ENCODE results near the gene GYS2. TPM values are rescaled to one million over a fixed set of nuclear protein-coding genes. Genes with fewer than 3 reads are reported as not detected.

The GYS2 gene
- total RNA-seq, 4 donors from 2014 or later: not detected

DNA sequence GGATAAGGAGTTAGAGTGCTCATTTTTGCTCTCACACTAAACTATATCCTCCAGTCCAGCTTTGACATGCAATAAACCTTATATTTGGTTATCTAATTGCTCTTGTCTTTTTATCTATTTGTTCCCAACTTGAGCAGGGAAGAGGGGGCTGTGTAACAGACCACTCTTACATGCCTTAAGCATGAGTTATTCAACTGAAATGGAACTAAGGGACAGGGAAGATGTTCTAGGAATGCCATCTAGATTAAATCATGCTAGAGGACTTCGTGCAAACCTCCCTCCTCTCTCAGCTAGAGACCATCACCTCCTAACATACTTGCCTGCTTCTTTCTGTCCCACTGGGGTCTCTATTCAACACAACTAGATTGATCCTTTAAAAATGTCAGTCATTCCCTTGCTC lies 57.9 kb downstream of the GYS2 start:
- WGBS, 2 donors: 0 to 36% methylated on average over 1 of the region's 1 CpG
- intact Hi-C loops (cut with DNase I; ENCODE audit: low total_unique reads): no loop called here

GRCh38 chr12:21545557-21545956 lies 59.1 kb downstream of the GYS2 start:
- intact Hi-C loops (cut with DNase I; ENCODE audit: low total_unique reads): no loop called here
- no peak overlapping the region for H3K4me3 ChIP-seq (ENCODE audit: low read depth, poor library complexity, severe bottlenecking)
- TF ChIP-seq CTCF (IDR thresholded peaks at IDR 0.05) (no peak), POLR2A (IDR thresholded peaks at IDR 0.05) (no peak)
- WGBS, 2 donors: 81 to 85% methylated on average over 2 of the region's 2 CpGs
- DNase-seq (ENCODE audit: low spot score in 2 of 2): no peak

More for the DNA sequence above, 57.9 kb downstream of the GYS2 start:
- TF ChIP-seq POLR2A (IDR thresholded peaks at IDR 0.05) (no peak), CTCF (IDR thresholded peaks at IDR 0.05) (no peak)
- no peak for DNase-seq (ENCODE audit: low spot score in 2 of 2)
- no peak overlapping the region for H3K4me3 ChIP-seq (ENCODE audit: low read depth, poor library complexity, severe bottlenecking)

DNA sequence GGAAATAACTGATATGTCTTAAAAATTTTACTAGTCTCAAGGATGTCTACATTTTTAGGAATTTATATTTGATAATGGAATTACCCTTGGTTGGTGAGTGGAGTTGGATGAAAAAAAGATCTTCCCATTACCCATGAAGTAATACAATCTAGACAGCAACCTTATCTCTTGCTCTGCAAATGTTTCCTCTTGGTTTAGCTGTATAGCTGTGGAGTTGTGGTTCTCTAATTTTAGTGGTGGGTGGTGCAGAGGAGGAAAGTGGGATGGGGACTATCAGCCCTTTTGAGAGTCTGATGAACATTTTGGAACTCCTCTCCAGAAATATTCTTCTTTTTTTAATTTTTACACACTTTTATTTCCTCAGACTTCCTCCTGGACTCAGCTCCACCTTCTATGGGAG lies 61.5 kb downstream of the GYS2 start:
- no peak for TF ChIP-seq POLR2A (IDR thresholded peaks at IDR 0.05)
- TF ChIP-seq CTCF (IDR thresholded peaks at IDR 0.05): no peak
- intact Hi-C loops (cut with DNase I; ENCODE audit: low total_unique reads): no loop called here
- no peak overlapping the region for H3K4me3 ChIP-seq (ENCODE audit: low read depth, poor library complexity, severe bottlenecking)
- DNase-seq (ENCODE audit: low spot score in 2 of 2): no peak

GRCh38 chr12:21542403-21542802 lies 62.2 kb downstream of the GYS2 start:
- H3K4me3 ChIP-seq (ENCODE audit: low read depth, poor library complexity, severe bottlenecking): no peak overlapping the region
- no peak for DNase-seq (ENCODE audit: low spot score in 2 of 2)
- intact Hi-C loops (cut with DNase I; ENCODE audit: low total_unique reads): no loop called here
- 55 to 62% methylated on average over 5 of the region's 5 CpGs for WGBS, 2 donors
- no peak for TF ChIP-seq CTCF (IDR thresholded peaks at IDR 0.05)
- TF ChIP-seq POLR2A (IDR thresholded peaks at IDR 0.05): no peak

DNA sequence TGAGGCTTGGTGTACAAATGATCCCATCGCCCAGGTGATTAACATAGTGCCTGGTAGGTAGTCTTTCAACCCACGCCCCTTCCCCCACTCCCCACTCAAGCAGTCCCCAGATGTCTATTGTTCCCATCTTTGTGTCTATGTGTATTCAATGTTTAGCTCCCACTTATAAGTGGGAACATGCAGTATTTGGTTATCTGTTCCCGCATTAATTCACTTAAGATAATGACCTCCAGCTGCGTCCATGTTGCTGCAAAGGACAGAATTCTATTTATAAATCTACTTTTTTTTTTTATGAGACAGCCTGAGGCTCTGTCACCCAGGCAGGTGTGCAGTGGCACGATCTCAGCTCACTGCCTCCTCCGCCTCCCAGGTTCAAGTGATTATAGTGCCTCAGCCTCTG lies 62.9 kb downstream of the GYS2 start:
- no peak for DNase-seq (ENCODE audit: low spot score in 2 of 2)
- TF ChIP-seq CTCF (IDR thresholded peaks at IDR 0.05) (no peak), POLR2A (IDR thresholded peaks at IDR 0.05) (no peak)
- intact Hi-C loops (cut with DNase I; ENCODE audit: low total_unique reads): no loop called here
- H3K4me3 ChIP-seq (ENCODE audit: low read depth, poor library complexity, severe bottlenecking): no peak overlapping the region
- 73 to 80% methylated on average over 6 of the region's 6 CpGs for WGBS, 2 donors

GRCh38 chr12:21539797-21540196 lies 64.8 kb downstream of the GYS2 start:
- TF ChIP-seq CTCF (IDR thresholded peaks at IDR 0.05): no peak
- no peak for TF ChIP-seq POLR2A (IDR thresholded peaks at IDR 0.05)
- intact Hi-C loops (cut with DNase I; ENCODE audit: low total_unique reads): no loop called here
- no peak overlapping the region for H3K4me3 ChIP-seq (ENCODE audit: low read depth, poor library complexity, severe bottlenecking)
- DNase-seq (ENCODE audit: low spot score in 2 of 2): no peak

All from lower leg skin (tissue), 4 donors.